ENCODE data around the gene FTO. TPM values are rescaled to one million over a fixed set of nuclear protein-coding genes. Genes with fewer than 3 reads are reported as not detected.

Gene FTO
- total and polyA plus RNA-seq, 2 of the 13 experiments (the other 11 are each of a cell fraction or from before 2014, with no cell fraction given): 41.6 to 55.8 TPM

GRCh38 chr16:53737552-53737951, 33.6 kb downstream of the FTO start:
- Histone ChIP-seq H3K9me3 (ENCODE audit: low read length) (no peaks in the 10 kb centered on the region), H2AFZ (ENCODE audit: low read length) (no peak overlapping the region), H3K4me3 (replicated peaks in 1 of 3; ENCODE audit: insufficient read depth in 1 of 3, low read depth in 2 of 3, low read length in 3 of 3) (no peak overlapping the region), H3K9ac (ENCODE audit: insufficient read depth, low read depth, low read length) (no peak overlapping the region), H3K79me2 (ENCODE audit: insufficient read depth, low read length) (peaks cover 11% of the 10 kb centered on the region), H3K4me2 (ENCODE audit: low read depth, low read length) (no peak overlapping the region), H3K27ac (ENCODE audit: extremely low read length, insufficient read depth, low read length) (no peak overlapping the region), H4K20me1 (ENCODE audit: insufficient read depth, low read length) (no peaks in the 10 kb centered on the region), H3K4me1 (ENCODE audit: insufficient read depth, low read length) (peaks cover 27% of the 10 kb centered on the region), H3K27me3 (ENCODE audit: control insufficient read depth in 1 of 2, insufficient read depth in 2 of 2, low read length in 2 of 2) (no peaks in the 10 kb centered on the region), H3K36me3 (replicated peaks in 1 of 2; ENCODE audit: control insufficient read depth in 1 of 2, insufficient read depth in 2 of 2, low read length in 2 of 2) (no peaks in the 10 kb centered on the region)
- intact Hi-C loops (cut with micrococcal nuclease; ENCODE audit: unreplicated experiment): no loop called here
- in situ Hi-C loops (cut with HindIII; ENCODE audit: extremely low pct_ligation_motif_present, low pct_unique_long_range_greater_than_20kb): no loop called here
- BruUV-seq (replicated peaks): no TSS peak
- 97% methylated on average over 5 of the region's 5 CpGs for WGBS (ENCODE audit: low lambda C conversion rate)
- no peak for FAIRE-seq
- no peak for ATAC-seq
- DNase-seq (ENCODE audit: low spot score): no peak
- TF ChIP-seq ZFP36L2 (CRISPR knock-in tag; IDR thresholded peaks at IDR 0.05) (no peak), ZBTB7B (CRISPR knock-in tag; IDR thresholded peaks at IDR 0.05) (no peak), PATZ1 (CRISPR knock-in tag; IDR thresholded peaks at IDR 0.05) (no peak), REL (CRISPR knock-in tag; conservative IDR thresholded peaks at IDR 0.05) (no peak), SSRP1 (CRISPR knock-in tag; IDR thresholded peaks at IDR 0.05) (no peak), SIX1 (CRISPR knock-in tag; IDR thresholded peaks at IDR 0.05; ENCODE audit: borderline replicate concordance) (no peak), U2AF2 (IDR thresholded peaks at IDR 0.05; ENCODE audit: low read depth, low read length) (no peak), HMGXB3 (CRISPR knock-in tag; IDR thresholded peaks at IDR 0.05; ENCODE audit: borderline replicate concordance) (no peak), HDAC1 (CRISPR knock-in tag; IDR thresholded peaks at IDR 0.05) (no peak), HIVEP1 (CRISPR knock-in tag; IDR thresholded peaks at IDR 0.05) (no peak), ZNF644 (CRISPR knock-in tag; IDR thresholded peaks at IDR 0.05; ENCODE audit: low read depth) (no peak), SOX6 (IDR thresholded peaks at IDR 0.05) (no peak), SOX6 (CRISPR knock-in tag; IDR thresholded peaks at IDR 0.05) (no peak), RFXAP (CRISPR knock-in tag; IDR thresholded peaks at IDR 0.05; ENCODE audit: borderline replicate concordance) (no peak), HMGA1 (CRISPR knock-in tag; conservative IDR thresholded peaks at IDR 0.05) (no peak), U2AF1 (optimal IDR thresholded peaks at IDR 0.05; ENCODE audit: low read depth, low read length) (no peak), NFKB2 (CRISPR knock-in tag; IDR thresholded peaks at IDR 0.05; ENCODE audit: borderline replicate concordance) (no peak), ZNF24 (IDR thresholded peaks at IDR 0.05) (no peak), MZF1 (CRISPR knock-in tag; IDR thresholded peaks at IDR 0.05; ENCODE audit: borderline replicate concordance) (no peak), SAFB2 (CRISPR knock-in tag; IDR thresholded peaks at IDR 0.05; ENCODE audit: borderline replicate concordance, low read depth) (no peak), CC2D1A (CRISPR knock-in tag; IDR thresholded peaks at IDR 0.05) (no peak)
- CTCF ChIA-PET (ENCODE audit: low intra/inter-chr PET ratio, low total read pairs): no interaction called here
- POLR2A ChIA-PET: no interaction called here
